OCI-LY7 (cell line): ENCODE results near the gene BAK1. TPM values are rescaled to one million over a fixed set of nuclear protein-coding genes. Genes with fewer than 3 reads are reported as not detected.

Experiments
- BruUV-seq: library from RNA; stranded (reverse); fragments of 400-500 nt; replicated peaks from 2 replicates; lab custom pipeline; 2021; lab: Mats Ljungman, UMichigan
- CTCF ChIA-PET: fragments of 300-600 bp; sonication (Branson Sonifier 250); formaldehyde crosslinking; loops from one replicate; lab custom pipeline; 2022; ENCODE audit warnings: antibody characterized with exemption; ENCODE audit not compliant: unreplicated experiment; lab: Charles Lee
- POLR2A ChIA-PET: fragments of 300-600 bp; sonication (Branson Sonifier 250); formaldehyde crosslinking; loops from one replicate; lab custom pipeline; 2022; ENCODE audit warnings: antibody characterized with exemption; lab: Charles Lee
- DNase-seq: peaks from one replicate; pipeline ENCODE4 v3.0.0-alpha.2; 2015; ENCODE audit warnings: low spot score
- H2AFZ ChIP-seq: fragments of 200-600 bp; sonication (generic), shearing (Covaris generic); 2 replicates; pipeline ENCODE4 v1.6.1; 2014; ENCODE audit warnings: mild to moderate bottlenecking, antibody characterized with exemption, low read length, moderate library complexity
- H3K27ac ChIP-seq: fragments of 200-600 bp; sonication (generic); 2 replicates; pipeline ENCODE4 v1.5.1; 2014; ENCODE audit warnings: mixed run types, low read depth, mild to moderate bottlenecking, moderate library complexity, low read length, inconsistent platforms; ENCODE audit not compliant: poor library complexity, severe bottlenecking
- H3K36me3 ChIP-seq: fragments of 200-600 bp; sonication (generic); 2 replicates; pipeline ENCODE4 v1.6.1; 2014; ENCODE audit warnings: mild to moderate bottlenecking, antibody characterized with exemption, low read length, moderate library complexity, mixed read lengths; ENCODE audit not compliant: insufficient read depth
- H3K4me1 ChIP-seq: fragments of 200-600 bp; sonication (generic); 2 replicates; pipeline ENCODE4 v1.5.1; 2014; ENCODE audit warnings: mild to moderate bottlenecking, low read length; ENCODE audit not compliant: insufficient read depth, poor library complexity, severe bottlenecking
- H3K4me2 ChIP-seq: fragments of 200-600 bp; sonication (generic); 2 replicates; pipeline ENCODE4 v1.6.1; 2014; ENCODE audit warnings: mild to moderate bottlenecking, low read length
- H3K4me3 ChIP-seq: fragments of 200-600 bp; sonication (generic); 2 replicates; pipeline ENCODE4 v1.5.1; 2014; ENCODE audit warnings: mild to moderate bottlenecking, low read depth, low read length; ENCODE audit not compliant: poor library complexity, severe bottlenecking
- H3K79me2 ChIP-seq: fragments of 200-600 bp; sonication (generic); 2 replicates; pipeline ENCODE4 v1.6.1; 2016; ENCODE audit warnings: low read depth, mild to moderate bottlenecking, low read length, moderate library complexity, mixed read lengths; ENCODE audit not compliant: insufficient read depth
- H3K9me2 ChIP-seq: fragments of 200-600 bp; sonication (generic); 2 replicates; pipeline ENCODE4 v1.6.1; 2016; ENCODE audit warnings: mild to moderate bottlenecking, low read length, mixed read lengths; ENCODE audit not compliant: insufficient read depth
- H3K9me3 ChIP-seq: fragments of 200-600 bp; sonication (generic); 2 replicates; pipeline ENCODE4 v1.6.1; 2014; ENCODE audit warnings: mild to moderate bottlenecking, mixed run types, low read length, mixed read lengths
- H4K20me1 ChIP-seq: fragments of 200-600 bp; sonication (generic); 2 replicates; pipeline ENCODE4 v1.6.1; 2014; ENCODE audit warnings: mild to moderate bottlenecking, antibody characterized with exemption, low read length, moderate library complexity, mixed read lengths; ENCODE audit not compliant: insufficient read depth
- CTCF ChIP-seq: fragments of 200-600 bp; sonication (generic); conservative IDR thresholded peaks from 2 replicates; pipeline ENCODE4 v1.5.1; 2014; ENCODE audit warnings: mild to moderate bottlenecking, antibody characterized with exemption, low read length, moderate library complexity, mixed read lengths
- EZH2phosphoT487 ChIP-seq: fragments of 200-600 bp; sonication (generic); IDR thresholded peaks from 2 replicates; pipeline ENCODE4 v1.6.1; 2018; ENCODE audit warnings: low read depth, borderline replicate concordance, mild to moderate bottlenecking, mixed run types, antibody characterized with exemption, low read length, moderate library complexity, mixed read lengths
- intact Hi-C: fragments of 100-400 bp; cut with micrococcal nuclease; formaldehyde crosslinking; loops from one replicate; pipeline ENCODE4 v1.10.0; 2022; ENCODE audit not compliant: unreplicated experiment
- total RNA-seq, 2 experiments: library from RNA; depleted of rRNA in 1 of 2; stranded (reverse); fragments of >200 nt in 1 of 2; shearing (Covaris generic) in 1 of 2; gene quantifications; 2 replicates each; pipeline ENCODE4 v1.2.3, GENCODE V29; 2014 to 2022

BAK1 gene
- total RNA-seq, 2 experiments from 2014 or later = 13.9 to 33.8 TPM

- POLR2A ChIA-PET = no interaction called here
- Histone ChIP-seq H3K9me2 (no peaks in the 10 kb centered on the region), H3K36me3 (peaks cover 25% of the 10 kb centered on the region), H3K79me2 (peaks cover 30% of the 10 kb centered on the region), H2AFZ (peak overlapping the region; percentile 38; the same call in 1 of the 2 replicates), H3K27ac (peak overlapping the region; percentile 72), H3K4me2 (peak overlapping the region; percentile 83), H3K4me3 (peak overlapping the region; percentile 98), H3K9me3 (no peaks in the 10 kb centered on the region), H4K20me1 (peaks cover 14% of the 10 kb centered on the region), H3K4me1 (peaks cover 40% of the 10 kb centered on the region)
- no TSS peak for BruUV-seq
- CTCF ChIA-PET = interaction anchor here (0.6 to 2.4 kb wide), 2 partner anchors 12 to 29 kb away, joined by 3 to 8 read pairs; no protein-coding TSS in a partner anchor
- TF ChIP-seq EZH2phosphoT487 (no peak), CTCF (no peak)
- intact Hi-C loops = no loop called here
- no peak for DNase-seq
These were observed 39.2 kb upstream of the BAK1 start for GRCh38 chr6:33619166-33619840.

DNA sequence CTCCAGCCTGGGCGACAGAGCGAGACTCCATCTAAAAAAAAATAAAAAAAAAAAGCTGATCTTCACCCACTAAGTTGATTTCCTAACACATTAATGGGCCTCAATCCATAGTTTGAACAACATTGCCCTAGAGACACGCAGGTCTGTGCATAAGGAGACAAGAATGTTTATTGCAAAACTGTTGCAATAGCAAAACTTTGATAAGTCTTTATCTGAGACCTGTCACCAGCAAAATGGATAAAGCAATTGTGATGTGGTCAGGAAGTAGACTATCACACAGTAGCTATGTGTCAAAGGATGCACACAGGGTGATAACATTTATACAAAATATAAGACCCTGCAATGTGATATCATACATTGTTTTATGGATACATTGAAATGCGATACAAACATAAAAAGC, 36.8 kb upstream of the BAK1 start:
- ChIA-PET POLR2A (interaction anchor here (0.6 to 1.5 kb wide), 2 partner anchors 10 to 21 kb away, joined by 3 to 5 read pairs; no protein-coding TSS in a partner anchor), CTCF (interaction anchor here (1.9 kb wide), 1 partner anchor 9 kb away, joined by 5 read pairs; no protein-coding TSS in a partner anchor)
- Histone ChIP-seq H3K9me3 (no peaks in the 10 kb centered on the region), H3K4me1 (peaks cover 20% of the 10 kb centered on the region), H3K4me2 (no peak overlapping the region), H3K36me3 (peaks cover 2% of the 10 kb centered on the region), H2AFZ (0 out of 2 replicates have a peak overlapping the region, but pooled peaks have one; percentile 30), H3K9me2 (no peaks in the 10 kb centered on the region), H4K20me1 (peaks cover 2% of the 10 kb centered on the region; the same call in 1 of the 2 replicates), H3K79me2 (peaks cover 6% of the 10 kb centered on the region; the same call in 1 of the 2 replicates), H3K27ac (no peak overlapping the region), H3K4me3 (no peak overlapping the region)
- BruUV-seq = no TSS peak
- TF ChIP-seq CTCF (no peak), EZH2phosphoT487 (no peak)
- DNase-seq = no peak
- intact Hi-C loops = no loop called here

- Histone ChIP-seq H3K9me3 (no peaks in the 10 kb centered on the region), H3K27ac (no peak overlapping the region), H3K4me1 (peaks cover 20% of the 10 kb centered on the region), H3K9me2 (no peaks in the 10 kb centered on the region), H3K36me3 (no peaks in the 10 kb centered on the region), H3K79me2 (no peaks in the 10 kb centered on the region), H3K4me2 (no peak overlapping the region), H2AFZ (no peak overlapping the region), H3K4me3 (no peak overlapping the region), H4K20me1 (no peaks in the 10 kb centered on the region)
- no peak for TF ChIP-seq EZH2phosphoT487
- TF ChIP-seq CTCF = no peak
- CTCF ChIA-PET = interaction anchor here (1.9 kb wide), 1 partner anchor 8 kb away, joined by 5 read pairs; no protein-coding TSS in a partner anchor
- intact Hi-C loops = no loop called here
- DNase-seq = no peak
- BruUV-seq = no TSS peak
- POLR2A ChIA-PET = interaction anchor here (0.6 to 1.5 kb wide), 2 partner anchors 9 to 21 kb away, joined by 3 to 5 read pairs; no protein-coding TSS in a partner anchor
These were observed 36.0 kb upstream of the BAK1 start for GRCh38 chr6:33616113-33616512.
